Measurements from ENCODE around the gene NLGN4Y.

DNA sequence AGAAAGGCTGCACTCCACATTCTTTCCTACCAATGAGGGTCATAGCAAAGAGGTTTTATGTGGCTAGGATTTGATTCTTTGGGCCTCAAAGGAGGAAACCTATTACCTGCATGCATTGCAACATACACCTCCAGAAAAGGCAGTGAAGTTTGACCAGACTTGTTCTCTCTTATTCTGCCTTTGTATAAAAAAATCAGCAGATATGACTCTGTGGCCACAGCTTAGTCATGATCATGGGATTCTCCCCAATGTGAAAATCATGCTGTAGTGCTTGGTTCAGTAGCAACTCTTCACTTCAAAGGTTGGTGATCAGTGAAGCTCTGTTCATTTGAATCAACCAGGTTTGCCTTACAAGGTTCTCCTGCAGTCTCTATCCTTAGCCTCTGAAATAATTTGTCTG is 38.4 kb upstream of the NLGN4Y start:
- TF ChIP-seq CTCF (IDR thresholded peaks at IDR 0.05), result no peak
- no peak for TF ChIP-seq POLR2A (IDR thresholded peaks at IDR 0.05)
